HG03135 (cell line): ENCODE data around the gene GPX3.
A peak's percentile ranks its signal among the peaks of the same experiment; 100 is the strongest.

Experiments
- ATAC-seq: cut with Tn5 transposase; IDR thresholded peaks from one replicate; pipeline ENCODE4 v1.9.1; 2021; ENCODE audit warnings: mild to moderate bottlenecking, moderate library complexity; ENCODE audit not compliant: unreplicated experiment

Gene GPX3

DNA sequence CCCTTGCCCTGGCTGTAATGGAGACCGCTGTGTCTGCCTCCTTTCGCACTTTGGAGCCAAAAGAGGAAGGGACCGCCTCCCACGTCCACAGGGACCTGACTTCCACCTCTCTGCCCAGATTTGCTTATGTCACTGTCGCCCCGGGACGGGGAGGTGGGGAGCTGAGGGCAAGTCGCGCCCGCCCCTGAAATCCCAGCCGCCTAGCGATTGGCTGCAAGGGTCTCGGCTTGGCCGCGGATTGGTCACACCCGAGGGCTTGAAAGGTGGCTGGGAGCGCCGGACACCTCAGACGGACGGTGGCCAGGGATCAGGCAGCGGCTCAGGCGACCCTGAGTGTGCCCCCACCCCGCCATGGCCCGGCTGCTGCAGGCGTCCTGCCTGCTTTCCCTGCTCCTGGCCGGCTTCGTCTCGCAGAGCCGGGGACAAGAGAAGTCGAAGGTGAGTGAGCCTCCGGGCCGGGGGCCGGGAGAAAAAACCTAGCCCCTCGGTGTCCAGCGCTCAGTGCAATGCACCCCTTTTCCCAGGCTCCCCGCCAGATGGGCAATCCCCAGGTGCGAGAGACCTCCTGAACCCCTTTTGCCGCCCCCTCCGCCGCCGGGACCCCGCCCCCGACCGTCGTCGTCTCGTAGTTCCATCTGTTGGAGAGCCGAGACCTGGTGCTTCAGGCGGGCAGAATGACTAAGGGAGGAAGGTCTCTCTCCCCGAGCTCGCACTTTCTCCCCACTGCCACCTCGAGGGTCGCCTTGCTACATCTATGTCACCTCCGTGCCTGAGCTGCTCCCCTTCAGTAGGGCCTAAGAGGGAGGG, at the start of gene GPX3:
TSS of gene GPX3 (plus strand) at position 288 of the 807 bp plus-strand sequence. CDS start at position 352, 64 bp downstream.
- ATAC-seq: peak; percentile 78

DNA sequence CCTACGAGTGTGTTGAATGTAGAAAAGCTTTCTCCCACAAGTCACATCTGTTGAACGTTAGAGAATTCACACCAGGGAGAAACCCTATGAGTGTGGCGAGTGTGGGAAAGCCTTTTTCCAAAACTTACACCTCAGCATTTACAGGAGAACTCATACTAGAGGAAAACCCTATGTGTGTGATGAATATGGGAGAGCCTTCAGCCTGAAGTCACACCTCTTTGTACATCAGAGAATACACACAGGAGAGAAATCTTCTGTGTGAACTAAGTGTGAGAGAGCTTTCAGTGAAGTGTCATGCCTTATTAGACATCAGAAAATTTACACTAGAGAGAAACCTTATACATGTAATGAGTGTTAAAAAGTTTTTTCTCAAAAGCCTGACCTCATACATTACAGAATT, 41.8 kb upstream of the GPX3 start:
- ATAC-seq: no peak

DNA sequence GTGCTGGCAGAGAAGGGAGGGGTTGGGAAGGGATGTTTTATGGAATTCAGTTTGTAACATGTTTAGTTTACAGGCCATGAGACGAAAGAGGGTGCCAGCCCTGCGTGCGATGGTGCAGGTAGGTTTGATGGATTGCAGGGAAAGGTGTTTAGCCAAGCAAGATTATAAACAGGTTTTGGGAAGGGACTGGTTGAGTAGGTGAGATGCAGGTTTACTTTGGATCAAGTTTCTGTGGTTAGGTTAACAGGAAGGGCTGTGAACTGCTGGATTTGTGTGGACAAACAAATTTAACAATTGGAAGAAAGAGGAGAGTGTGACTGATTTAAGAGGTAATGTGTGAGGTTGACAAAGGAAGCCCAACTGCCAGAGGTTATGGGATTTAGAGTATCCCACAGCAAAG, 32.6 kb upstream of the GPX3 start:
- no peak for ATAC-seq

GRCh38 chr5:150989695-150990094, 30.7 kb upstream of the GPX3 start:
- no peak for ATAC-seq

DNA sequence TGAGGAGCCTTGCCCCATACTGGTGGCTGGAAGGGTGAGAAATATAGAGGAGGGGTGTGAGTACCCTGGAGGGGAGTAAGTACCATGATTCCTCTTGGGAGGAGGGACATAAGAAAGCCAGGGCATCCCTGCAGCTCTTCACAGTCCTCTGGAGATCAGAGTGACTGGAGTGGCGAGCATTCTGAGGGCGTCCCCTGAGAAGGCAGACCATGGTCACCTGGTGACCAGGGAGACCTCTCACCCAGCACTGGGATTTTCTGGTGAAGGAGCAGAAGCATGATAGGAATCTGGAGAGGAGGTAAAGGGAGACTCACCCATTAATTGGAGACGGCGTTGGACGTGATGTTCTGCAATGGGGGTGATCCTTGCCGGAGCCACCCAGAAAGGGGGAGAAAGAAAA, 27.7 kb upstream of the GPX3 start:
- no peak for ATAC-seq

- no peak for ATAC-seq
Observed at GRCh38 chr5:150993422-150993821, 27.0 kb upstream of the GPX3 start.

GRCh38 chr5:150993826-150994412, 26.5 kb upstream of the GPX3 start:
- no peak for ATAC-seq

DNA sequence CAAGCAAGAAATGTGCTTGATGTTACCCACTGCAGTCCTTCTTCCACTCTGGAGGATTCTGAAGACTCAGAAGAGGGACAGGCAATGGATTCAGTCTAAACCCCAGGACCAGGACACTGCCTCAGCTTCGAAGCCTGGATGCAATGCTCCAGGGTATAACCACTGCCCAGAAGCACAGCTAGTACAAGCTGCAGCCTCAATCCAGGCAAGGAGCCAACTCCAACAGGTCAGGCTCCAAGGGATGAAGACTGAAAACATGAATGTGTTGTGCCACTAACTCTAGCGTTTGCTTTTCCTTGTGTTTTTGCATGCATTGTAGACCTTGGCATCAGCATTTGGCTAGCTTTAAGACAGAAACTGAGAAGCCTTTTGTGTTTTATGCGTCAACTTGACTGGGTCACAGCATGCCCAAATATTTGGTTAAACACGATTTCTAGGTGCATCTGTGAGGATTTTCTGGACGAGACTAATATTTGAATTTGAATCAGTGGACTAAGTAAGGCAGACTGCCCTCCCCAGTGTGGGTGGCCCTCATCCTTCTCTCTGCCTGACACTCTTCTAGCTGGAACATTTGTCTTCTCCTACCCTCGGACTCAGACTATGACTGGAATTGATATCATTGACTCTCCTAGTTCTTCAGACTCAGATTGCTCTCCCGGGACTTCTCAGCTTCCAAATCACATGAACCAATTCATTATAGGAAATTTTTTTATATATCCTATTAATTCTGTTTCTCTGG, 20.5 kb upstream of the GPX3 start:
- no peak for ATAC-seq

DNA sequence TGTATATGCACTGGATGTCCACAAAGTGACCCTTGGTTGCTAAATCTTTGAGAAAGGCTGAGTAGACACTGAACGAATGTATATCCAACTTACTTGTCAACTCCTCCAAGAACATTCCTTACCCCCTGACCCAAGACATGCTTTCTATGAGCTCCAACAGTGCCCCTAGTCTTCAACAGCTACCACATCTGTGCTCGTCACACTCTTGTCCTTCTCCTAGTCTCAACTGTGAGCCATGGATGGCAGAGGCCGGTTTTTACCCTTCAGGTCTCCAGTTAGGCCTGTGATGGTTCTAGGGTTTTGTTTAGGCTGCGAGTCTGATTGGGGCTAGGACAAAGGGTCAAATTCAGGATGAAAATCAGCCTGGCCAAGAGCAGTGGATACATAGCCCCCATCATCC, 19.0 kb upstream of the GPX3 start:
- no peak for ATAC-seq

DNA sequence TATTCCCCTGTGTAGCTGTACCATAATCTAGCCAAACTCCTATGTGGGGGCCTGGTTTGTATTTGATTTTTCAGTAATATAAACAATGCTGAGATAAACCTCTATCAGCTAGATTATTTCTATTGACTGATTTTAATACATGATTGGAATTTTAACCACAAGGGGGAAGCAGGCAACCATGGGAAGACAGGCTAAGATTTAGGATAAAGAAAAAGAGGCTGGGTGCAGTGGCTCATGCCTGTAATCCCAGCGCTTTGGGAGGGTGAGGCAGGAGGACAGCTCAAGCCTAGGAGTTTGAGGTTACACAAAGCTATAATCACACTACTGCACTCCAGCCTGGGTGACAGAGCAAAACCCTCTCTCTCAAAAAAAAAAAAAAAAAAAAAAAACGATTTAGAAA, 18.1 kb upstream of the GPX3 start:
- no peak for ATAC-seq

- no peak for ATAC-seq
Observed at GRCh38 chr5:151002681-151003502, 17.5 kb upstream of the GPX3 start.

DNA sequence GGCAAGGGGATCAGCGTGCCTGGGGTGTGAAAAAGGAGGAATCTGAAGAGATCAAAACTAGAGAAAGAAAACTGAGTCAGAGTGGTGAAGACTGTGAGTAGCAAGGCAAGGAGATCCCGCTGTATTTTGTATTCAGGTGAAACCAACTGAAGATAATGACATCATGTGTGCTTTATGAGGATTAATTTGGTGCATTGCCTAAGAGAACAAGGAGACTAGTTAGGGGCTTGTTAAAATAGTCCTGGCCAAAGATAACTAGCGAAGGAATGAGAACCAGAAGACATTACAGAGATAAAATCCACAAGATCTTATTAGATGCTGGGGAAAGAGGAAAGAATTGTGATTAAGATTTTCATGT, 16.9 kb upstream of the GPX3 start:
- ATAC-seq: no peak

GRCh38 chr5:151004499-151004898, 15.9 kb upstream of the GPX3 start:
- ATAC-seq: no peak

DNA sequence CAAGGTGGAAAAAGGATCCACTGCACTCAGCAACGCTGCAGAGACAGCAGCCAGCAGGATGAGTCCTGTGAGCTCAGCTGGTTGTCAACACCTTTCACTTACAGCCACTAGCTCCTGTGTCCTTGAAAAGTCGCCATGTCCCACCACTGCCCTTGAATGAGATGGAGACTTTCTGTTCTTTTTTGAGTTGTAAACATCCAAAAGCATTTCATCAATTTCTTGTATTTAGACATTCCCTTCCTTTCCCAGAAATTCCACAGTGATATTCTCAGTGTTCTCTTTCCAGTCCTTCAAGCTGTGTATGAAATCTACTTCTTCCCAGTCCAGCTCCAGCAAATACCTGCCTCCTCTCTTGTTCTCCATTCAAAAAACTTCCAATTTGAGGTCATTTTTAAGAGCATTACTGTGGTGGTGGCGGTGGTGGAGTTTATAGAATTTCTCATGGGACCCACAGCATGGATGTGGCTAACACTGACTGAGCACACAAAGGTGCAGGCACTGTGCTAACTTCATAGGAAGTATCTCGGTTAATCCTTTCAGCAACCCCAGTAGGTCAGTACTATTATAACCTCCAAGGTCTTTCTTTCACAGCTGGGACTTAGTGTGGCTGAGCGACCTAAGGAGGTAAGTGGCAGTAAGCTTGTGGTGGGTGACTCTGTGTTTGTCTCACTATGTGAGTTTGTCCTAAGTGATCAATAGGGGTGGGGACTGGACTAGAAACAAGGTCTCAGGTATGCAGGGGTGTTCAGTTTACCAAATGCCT, 15.0 kb upstream of the GPX3 start:
- no peak for ATAC-seq

- ATAC-seq: no peak
Observed at GRCh38 chr5:151005950-151006576, 14.3 kb upstream of the GPX3 start.

GRCh38 chr5:151006704-151007334, 13.6 kb upstream of the GPX3 start:
- no peak for ATAC-seq

GRCh38 chr5:151007430-151008209, 12.8 kb upstream of the GPX3 start:
- ATAC-seq: no peak

DNA sequence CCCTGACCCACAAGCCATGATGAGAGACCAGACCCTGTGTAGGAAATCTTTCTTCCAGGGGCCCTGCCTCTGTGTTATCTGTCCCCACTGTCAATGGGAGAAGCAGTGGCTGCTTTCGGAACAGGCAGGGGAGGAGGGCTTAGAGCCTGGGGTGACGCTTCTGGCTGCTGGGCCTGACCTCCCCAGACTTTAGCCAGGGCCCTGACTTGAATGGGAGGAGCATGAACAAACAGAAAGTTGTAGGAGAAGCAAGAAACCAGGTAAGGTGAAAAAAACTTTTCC, 12.2 kb upstream of the GPX3 start:
- no peak for ATAC-seq

GRCh38 chr5:151008906-151009305, 11.5 kb upstream of the GPX3 start:
- no peak for ATAC-seq
